ENCODE results near the gene RASSF4.

RASSF4 gene

DNA sequence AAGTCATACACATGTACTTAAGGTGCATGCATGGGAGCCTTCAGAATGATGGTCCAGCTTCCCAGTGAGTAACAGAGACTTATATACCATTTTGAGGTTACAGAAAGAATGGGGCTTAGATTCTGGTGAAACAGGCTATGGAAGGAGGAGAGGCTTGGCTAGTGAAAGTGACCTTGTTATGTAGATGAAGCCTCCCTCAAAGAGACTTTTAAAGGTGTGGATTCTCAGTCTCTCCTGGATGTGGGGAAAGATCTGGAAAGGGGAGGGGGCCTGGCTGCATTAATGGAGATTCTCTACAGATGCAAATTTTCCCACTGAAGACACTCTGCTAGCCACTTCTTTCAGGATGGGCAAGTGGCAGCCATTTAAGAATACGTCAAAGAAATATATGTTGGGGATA lies 5.5 kb downstream of the RASSF4 start:
- no peak for DNase-seq

DNA sequence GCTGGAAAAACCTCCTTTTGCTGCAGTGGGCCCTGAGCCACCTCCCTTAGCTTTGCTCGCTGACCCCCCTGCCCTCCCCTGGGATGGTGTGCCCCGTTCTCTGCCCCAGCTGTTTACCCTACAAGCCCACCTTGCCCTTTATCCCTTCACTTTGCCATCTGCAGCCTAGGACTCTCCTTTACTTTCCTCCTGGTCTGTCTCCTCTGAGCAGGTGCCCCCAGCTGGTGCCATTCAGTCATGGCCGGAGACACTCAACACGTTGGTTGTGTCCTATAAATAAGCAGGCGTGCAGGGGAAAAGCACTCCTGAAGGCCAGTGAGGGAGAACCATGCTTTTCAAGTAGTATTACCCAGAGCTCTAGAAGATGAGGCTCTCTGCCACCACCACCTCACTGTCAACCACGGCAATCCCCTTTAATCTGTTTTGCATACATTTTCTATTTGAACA lies 6.1 kb downstream of the RASSF4 start:
- no peak for DNase-seq

DNA sequence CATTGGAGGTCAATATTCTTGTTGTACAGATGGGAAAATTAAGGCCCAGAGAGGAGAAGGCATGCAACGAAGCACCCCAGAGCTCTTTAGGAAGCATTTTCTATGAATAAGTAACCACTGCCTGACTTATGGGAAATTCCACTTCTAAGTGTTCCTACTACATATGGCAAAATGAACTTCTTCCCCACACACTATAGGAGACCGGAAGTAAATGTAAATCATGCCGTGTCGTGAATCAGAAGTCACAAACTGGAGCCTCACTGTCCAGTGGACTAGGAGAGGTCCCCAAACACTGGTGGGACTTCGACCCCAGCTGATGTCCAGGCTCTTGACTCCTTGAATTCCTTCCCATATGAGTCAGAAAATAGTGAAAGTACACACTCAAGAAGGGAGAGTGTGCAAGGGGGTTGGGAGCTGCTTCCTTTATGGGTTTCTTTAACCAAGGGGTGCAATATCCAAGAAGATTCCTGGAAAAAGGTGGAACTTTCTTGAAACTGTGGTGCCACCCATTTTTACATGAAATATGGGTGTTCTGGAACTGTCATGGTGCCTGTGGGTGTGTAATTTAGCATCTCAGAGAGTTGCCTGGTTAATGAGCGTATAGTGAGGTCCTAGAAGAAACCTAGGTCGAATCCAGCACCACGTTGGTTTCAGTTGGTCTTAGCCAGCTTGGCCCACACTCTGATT lies 6.7 kb downstream of the RASSF4 start:
- DNase-seq, result no peak

DNA sequence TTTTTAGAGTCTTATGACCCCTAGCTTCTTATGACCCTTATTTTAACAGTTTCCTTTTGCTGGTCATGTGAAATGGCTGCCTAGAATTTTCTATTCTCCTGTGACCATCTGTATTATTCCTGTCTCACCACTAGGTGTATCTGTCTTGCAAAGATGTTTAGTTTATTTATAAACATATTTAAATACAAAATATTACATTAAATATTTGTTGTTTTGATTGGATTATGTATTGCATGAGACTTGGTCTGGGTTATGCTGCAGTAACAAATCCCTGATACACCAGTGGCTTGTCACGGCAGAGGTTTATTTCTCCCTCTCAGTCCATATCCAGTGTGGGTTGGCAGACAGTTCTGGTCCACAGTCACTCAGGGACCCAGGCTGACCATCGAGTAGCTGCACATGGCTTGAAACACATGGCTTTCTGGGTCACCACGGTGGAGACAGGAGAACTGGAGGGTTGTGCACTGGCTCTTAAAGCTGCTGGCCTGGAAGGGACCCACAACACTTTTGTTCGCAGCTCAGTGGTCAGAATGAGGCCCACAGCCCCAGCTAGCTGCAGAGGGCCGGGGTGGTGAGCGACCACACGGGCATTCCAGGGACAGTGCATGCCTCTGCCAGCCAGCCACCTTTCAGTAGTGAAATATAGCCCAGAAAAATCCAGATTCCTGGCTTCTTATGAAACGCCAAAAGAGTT lies 7.4 kb downstream of the RASSF4 start:
- DNase-seq, result no peak

DNA sequence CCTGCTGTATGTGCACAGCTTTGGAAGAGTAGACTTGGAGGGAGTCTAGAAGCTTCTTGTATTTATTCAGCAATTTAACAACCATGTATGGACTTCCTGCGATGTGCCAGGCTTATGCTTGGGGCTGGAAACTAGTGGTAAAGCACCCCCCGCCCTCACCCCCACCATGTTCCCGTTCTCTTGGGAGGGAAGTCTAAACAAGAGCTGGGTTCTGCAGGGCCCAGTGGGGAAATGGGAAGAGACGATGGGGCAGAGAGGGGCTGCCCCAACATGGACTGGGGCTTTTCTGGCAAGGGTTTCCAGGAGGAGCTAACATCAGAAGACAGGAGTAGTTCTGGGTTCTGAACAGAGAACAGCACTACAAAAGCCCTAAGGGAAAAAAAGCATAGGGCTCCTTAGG lies 8.0 kb downstream of the RASSF4 start:
- DNase-seq, result no peak

DNA sequence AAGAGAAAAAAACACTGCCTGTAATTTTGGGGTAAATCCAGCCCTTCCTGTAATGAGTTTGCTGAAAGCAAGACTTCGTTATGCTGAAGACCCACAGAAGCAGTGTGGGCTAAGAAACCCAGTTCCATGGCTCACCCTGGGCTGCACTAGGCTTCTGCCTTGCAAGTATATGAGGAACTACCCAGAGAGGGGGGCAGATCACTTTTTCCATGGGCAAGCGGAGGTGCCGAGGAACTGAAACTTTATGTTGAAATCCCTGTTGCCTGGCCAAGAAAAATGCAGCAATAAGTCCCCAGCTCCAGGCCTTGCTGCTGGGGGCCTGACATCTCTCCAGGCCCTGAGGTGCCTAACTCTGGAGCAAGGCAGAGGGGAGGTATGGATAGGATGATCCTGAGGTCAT lies 8.5 kb downstream of the RASSF4 start:
- DNase-seq, result no peak

DNA sequence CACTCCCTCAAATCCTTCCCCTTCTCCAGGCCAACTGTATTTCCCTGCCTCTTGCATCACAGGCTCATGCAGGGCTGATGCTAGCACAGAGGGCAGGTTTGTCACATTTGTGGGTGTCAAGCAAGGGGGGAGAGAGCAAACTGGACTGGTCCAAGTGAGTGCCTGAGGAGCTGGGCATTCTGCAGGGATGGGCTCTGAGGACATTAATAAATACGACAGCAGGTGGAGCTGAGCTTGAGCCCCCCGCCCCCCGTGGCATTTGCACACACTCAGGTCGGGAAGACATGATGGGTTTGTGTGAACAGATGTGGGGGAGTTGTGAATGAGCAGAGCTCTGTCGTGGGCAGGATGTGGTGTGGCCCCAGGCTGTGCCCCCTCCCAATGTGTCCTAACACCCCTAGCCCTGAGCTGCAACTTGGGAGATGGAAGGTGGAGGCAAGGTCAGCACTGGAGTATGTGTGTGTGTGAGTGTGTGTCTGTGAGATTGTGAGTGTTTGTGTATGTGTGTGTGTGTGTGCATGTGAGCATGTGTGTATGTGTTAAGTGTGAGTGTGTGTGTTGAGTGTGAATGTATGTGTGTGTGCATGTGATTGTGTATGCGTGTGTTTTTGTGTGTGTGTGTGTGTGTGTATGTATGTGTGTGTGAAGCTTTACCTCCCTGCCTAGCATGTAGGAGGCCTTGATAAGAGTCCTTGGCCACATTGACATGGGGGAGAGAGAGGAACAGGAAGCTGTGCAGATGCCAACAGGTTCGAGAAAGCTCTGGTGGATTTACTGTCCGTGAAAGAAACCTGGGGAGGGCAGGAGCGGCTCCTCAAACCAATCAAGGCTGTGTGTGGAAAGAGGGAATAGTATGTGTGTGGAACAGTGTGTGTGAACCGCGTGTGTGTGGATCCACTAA lies 9.1 kb downstream of the RASSF4 start:
- DNase-seq, result no peak

DNA sequence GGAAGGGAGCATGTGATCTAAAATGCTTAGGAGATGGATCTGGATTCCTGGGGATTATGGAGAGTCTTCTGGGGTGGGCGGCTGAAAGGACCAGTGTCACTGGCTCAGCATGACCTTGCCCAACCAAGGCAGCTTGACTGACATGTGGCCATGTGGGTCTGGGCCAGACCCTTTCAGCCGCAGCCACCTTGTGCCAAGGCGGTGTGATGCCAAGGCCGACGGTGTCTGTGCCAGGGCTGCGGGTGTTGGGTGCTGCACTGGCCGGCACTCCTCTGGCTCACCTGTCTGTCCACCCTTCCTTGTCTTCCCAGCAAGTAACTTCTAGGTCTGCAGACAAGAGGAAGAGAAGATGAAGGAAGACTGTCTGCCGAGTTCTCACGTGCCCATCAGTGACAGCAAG lies 10.3 kb downstream of the RASSF4 start:
- DNase-seq, result no peak

DNA sequence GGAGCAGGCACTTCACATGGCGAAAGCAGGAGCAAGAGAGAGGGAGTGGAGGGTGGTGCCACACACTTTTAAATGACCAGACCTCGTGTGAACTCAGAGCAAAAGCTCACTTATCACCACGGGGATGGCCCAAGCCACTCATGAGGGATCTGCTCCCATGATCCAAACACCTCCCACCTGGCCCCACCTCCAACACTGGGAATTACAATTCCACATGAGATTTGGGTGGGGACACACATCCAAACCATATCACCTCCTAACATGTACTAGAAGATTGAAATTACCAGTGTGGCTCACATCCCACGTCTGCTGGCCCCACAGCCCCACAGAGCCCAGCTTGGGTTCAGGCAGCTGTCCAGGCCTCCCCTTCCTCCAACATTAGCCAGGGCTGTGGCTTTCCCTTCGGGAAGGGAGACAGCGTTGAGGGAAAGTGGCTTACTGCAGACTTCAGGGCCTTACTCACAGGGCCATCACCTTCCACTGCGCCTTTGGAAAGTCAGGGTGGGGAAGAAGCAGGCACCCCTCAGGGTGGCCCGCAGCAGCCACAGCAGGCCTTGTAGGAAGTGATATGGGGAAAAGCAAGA lies 11.3 kb downstream of the RASSF4 start:
- DNase-seq, result no peak

DNA sequence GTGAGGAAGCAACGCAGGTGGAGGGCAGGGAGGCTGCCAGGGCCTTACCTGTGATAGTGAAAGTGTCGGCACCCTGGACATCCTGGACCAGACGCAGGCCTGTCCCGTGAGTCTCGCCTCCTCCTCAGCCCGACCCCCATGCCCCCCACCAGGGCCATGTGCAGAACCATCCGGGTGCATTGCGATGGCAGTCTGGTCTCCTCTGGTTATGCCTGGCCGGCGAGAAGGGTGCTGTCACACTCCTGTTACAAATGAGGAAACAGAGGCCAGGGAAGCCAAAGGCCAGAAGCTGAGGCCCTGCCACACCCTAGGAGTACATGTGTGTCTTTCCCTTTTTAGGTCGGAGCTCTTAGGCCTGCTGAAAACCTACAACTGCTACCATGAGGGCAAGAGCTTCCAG lies 11.8 kb downstream of the RASSF4 start:
- DNase-seq, result no peak

DNA sequence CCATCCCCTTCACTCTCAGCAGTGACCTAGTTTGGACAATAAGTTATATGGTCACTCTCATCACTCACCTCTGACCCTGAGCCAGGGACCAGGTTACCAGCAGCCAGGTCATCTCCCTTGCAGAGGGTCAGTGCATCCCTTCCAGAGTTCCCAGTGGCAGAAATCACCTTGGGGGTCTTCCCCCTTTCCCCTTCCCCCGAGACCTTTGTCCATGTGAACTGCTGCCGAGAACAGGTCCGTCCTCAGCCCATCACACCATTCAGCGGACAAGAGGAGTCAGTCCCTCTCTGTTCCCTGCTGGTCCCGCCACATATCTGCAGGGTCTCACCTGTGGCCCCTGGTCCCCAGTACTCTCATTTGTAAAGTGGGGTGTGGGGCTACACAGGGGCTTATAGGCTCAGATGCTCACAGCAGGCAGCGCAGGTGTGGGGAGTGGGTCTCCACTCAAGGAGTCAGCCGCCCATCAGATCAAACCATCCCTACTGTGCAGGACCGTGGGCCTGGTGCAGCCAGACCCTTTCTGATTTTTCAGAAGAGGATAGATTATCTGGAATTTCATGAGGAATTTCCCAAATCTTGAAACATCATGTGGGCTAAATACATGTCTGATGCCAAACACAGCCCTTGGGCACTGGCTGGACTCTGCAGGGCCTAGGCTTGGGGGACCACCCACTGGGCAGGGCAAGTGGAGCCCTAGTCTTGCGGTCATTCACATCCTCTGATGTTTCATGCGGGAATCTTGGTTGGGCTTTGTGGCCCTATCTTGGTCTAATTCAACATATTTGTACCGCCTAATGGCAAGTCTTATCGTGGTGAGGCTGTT lies 12.5 kb downstream of the RASSF4 start:
- DNase-seq, result no peak

DNA sequence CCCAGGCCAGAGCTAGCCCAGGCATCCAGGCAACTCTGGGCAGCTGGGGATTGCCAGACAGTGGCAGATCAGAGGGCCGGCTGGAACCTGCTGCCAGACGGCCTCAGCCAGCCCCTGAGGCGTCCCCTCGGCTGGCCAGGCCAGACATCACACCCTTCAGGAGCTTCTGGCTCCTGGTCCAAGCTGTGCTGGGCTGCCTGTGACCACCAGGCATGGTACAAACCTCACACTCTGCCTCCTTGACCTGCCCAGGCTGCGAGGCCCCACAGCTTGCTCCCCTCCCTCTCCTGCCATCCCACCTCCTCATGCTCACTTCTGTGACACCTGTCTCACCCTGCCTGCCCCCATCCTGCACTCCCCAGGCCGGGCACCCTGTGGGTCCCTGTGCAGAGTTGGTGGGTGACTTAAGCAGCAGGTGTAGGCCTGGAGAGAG lies 13.3 kb downstream of the RASSF4 start:
- DNase-seq, result no peak

DNA sequence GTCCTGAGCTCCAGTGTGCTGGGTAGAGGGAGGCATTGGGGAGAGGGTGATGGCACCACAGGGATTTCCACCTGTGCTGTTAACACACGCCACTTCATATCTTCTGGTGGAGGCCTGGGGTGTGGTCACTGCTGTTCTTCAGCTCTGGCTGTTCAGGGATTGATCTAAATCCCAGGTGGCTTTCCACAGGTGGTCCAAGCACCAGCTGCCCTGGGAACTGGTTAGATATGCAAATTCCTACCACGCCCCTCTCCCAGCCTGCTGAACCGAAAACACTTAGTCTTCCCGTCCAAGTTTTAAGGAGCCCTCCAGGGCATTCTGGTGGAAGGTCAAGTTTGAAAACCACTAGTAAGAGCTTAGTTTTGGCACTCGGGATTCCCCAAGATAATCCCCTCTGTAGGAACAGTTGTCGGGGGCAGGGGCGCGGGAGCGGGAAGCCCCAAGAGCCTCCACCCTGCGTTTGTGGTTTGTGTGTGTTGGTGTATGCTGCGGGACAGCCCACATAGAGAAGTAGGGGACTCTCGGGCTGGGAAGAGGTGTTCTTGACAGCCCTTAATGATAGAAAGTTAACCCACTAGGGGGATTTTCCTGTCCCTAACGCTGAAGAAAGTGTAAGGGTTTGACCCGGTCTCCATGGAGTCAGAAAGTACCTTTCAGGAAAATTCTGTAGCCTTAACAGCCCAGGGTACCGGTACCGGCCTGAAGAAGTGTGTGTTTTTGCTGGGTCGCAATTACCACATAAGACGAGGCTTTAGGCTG lies 13.9 kb downstream of the RASSF4 start:
- no peak for DNase-seq

DNA sequence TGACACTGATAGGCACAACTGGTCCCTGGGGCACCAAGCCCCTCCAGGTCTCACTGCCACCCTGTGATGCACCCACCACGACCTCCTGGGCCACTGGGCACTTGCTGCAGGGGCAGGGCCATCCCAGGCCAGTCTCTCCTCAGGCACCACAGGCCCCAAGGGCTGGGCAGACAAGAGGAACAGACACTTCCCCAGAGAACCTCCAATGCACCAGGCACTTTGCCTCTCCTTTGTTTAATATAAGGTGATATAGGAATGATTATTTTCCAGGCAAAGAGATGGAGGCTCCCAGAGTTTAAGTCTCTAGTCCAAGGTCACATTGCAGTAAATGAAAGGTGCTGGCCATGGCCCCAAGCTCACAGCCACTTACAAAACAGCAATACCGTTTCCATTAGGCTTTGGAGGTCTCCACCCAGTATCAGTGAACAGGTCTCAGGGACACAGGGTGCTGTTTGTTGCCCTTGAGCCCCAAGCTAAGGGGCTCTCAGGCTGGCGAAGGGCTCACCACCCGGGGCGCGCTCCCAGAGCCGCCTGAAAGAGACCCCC lies 14.6 kb downstream of the RASSF4 start:
- no peak for DNase-seq

DNA sequence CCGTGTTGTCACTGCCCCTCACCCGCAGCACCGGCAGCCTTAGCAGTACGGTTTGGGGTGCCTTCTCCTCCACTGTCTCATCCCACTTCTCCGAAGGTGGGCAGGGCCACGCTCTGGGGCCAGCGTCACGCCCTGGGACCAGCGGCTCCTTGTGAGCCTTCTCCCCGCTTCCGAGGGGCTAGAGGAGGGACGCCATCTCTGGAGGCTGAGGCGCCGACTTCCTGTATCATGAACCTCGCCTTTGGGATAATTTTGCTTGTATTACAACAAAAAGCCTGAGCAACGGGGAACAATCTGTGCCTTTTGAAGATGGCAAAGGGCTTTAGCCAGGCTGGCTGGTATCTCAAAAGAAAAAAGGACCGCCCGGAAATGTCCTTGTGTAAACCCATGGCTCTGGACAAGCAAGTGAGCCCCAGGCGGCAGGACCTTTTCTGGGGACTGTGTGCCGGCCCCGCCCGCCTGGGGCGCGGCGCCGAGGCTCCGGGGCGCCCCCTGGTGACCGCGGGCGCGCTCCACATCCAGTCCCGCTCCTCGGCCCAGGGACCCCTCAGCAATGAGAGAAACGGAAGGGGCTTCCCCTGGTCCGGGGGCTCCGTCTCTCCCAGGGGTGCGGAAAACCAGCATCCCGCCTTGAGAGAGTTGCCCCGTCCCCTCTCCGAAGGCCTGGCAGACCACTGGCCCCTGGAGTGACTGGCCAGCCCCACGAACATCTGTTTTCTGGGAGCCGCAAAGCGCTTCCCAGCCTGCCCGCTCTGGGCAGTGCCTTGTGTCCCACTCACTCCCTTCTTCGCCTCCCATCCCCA lies 15.2 kb downstream of the RASSF4 start:
- DNase-seq, result no peak

DNA sequence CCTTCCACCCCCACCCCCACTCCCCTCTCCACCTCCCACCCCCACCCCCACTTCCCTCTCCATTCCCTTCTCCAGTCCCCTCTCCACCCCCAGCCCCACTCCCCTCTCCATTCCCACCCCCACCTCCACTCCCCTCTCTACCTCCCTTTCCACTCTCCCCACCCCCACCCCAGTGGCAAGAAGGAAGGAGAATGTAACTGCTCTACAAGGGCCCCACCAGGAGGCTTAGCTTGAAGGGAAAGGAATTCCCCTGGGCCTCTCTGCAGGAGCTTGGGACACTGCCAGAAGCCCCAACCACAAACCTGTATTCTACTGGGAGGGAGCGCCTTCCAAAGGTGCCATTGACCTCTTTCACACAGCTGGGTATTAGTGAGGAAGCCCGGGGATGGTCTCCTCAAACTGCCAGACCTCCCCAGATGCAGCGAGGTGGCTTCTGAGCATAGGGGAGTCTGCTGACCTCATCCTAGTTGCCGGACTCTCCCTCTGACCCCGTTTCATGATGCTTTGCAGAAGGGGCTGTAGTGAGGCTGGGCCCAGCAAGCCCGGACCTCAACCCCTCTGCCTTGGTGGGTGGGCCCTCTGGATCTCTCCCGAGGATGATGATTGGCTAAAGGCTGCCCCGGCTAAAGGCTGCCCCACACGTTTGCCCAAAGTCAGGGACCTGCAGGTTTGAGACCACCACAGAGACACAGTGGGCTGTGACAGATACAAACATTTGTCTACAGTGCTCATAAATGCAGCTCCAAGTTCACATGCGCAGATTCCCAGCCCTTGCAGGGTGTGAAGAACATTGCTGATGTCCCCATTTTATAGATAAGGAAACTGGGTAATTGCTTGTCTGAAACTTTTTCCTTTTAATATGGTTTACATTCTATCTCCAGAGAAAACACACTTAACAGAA lies 16.1 kb downstream of the RASSF4 start:
- DNase-seq, result no peak

DNA sequence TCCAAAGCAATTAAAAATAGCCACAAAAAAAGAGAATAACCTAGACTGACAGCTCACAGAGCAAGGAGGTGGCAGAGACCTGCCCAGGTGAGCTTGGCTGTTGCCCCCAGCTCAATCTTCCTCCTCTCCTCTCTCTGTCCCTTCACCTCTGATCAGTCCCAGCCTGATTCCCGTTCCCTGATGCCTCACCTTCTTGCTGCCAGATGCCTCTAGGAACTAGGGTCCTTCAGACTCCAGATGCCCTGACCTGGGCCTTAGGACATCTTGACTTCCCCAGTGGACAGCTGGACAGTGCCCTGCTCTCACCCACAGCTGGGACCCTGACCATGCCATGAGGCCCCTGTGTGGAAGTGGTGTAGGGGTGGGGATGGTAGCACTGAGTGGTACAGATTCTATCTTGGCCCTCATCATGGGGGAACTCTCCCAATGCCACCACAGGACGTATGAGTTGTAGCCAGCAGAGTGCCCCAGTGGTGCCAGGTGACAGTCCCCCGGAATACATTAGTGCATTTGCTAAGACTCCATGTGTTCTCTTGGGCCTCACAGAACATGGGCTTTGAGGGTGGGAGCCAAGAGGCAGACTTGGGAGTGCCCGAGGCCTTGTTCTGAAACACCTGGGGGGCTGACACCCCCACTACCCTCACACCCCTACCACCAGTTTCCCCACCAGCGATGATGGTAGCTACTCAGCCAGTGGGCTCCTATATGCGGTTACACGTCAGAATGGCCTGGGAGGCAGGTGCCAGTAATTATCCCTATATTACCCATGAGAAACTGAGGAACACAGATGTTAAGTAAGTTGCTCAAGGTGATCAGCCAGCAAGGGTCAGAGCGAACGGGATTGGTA lies 17.0 kb downstream of the RASSF4 start:
- no peak for DNase-seq

Measured in NCI-H2029 treated with DMSO at 0.1 percent for 48 hours (cell line).